ENCODE data around the gene OSMR.

OSMR gene

GRCh38 chr5:38968665-38969064 lies 122.9 kb downstream of the OSMR start:
- TF ChIP-seq EZH2phosphoT487 (IDR thresholded peaks at IDR 0.05; ENCODE audit: borderline replicate concordance, low read length) (no peak), CTCF (IDR thresholded peaks at IDR 0.05; ENCODE audit: low read depth, low read length, poor library complexity, severe bottlenecking) (no peak)
- H3K4me2 ChIP-seq (ENCODE audit: low read length): no peak overlapping the region
- no peaks in the 10 kb centered on the region for H3K27me3 ChIP-seq (ENCODE audit: control insufficient read depth, low read length)
- no peaks in the 10 kb centered on the region for H3K79me2 ChIP-seq (ENCODE audit: control insufficient read depth, low read length)
- no peak overlapping the region for H3K27ac ChIP-seq (ENCODE audit: low read depth, low read length)
- H3K4me3 ChIP-seq (ENCODE audit: low read length): no peak overlapping the region
- no peaks in the 10 kb centered on the region for H4K20me1 ChIP-seq (ENCODE audit: control insufficient read depth, insufficient read depth, low read depth, low read length)
- no peaks in the 10 kb centered on the region for H3K9me2 ChIP-seq (replicated peaks; ENCODE audit: control insufficient read depth, low read length)
- no peaks in the 10 kb centered on the region for H3K4me1 ChIP-seq (ENCODE audit: control insufficient read depth, low read length)
- no peaks in the 10 kb centered on the region; the same call in 1 of the 2 replicates for H3F3A ChIP-seq (ENCODE audit: control insufficient read depth, insufficient read depth)
- H3K9me3 ChIP-seq (ENCODE audit: control insufficient read depth, insufficient read depth, low read length): no peaks in the 10 kb centered on the region
- peaks cover 26% of the 10 kb centered on the region for H3K36me3 ChIP-seq (ENCODE audit: control insufficient read depth, low read length)

GRCh38 chr5:38978036-38978435 lies 132.2 kb downstream of the OSMR start:
- Histone ChIP-seq H4K20me1 (ENCODE audit: control insufficient read depth, insufficient read depth, low read depth, low read length) (no peaks in the 10 kb centered on the region), H3K4me2 (ENCODE audit: low read length) (no peak overlapping the region), H3K4me1 (ENCODE audit: control insufficient read depth, low read length) (peaks cover 6% of the 10 kb centered on the region), H3K4me3 (ENCODE audit: low read length) (no peak overlapping the region), H3K36me3 (ENCODE audit: control insufficient read depth, low read length) (peaks cover 14% of the 10 kb centered on the region), H3F3A (ENCODE audit: control insufficient read depth, insufficient read depth) (no peaks in the 10 kb centered on the region), H3K27ac (ENCODE audit: low read depth, low read length) (no peak overlapping the region), H3K9me3 (ENCODE audit: control insufficient read depth, insufficient read depth, low read length) (no peaks in the 10 kb centered on the region), H3K27me3 (ENCODE audit: control insufficient read depth, low read length) (no peaks in the 10 kb centered on the region), H3K79me2 (ENCODE audit: control insufficient read depth, low read length) (no peaks in the 10 kb centered on the region), H3K9me2 (replicated peaks; ENCODE audit: control insufficient read depth, low read length) (no peaks in the 10 kb centered on the region)
- TF ChIP-seq EZH2phosphoT487 (IDR thresholded peaks at IDR 0.05; ENCODE audit: borderline replicate concordance, low read length): no peak
- TF ChIP-seq CTCF (IDR thresholded peaks at IDR 0.05; ENCODE audit: low read depth, low read length, poor library complexity, severe bottlenecking): no peak

GRCh38 chr5:38979535-38979934 lies 133.7 kb downstream of the OSMR start:
- Histone ChIP-seq H3K79me2 (ENCODE audit: control insufficient read depth, low read length) (no peaks in the 10 kb centered on the region), H3K27ac (ENCODE audit: low read depth, low read length) (no peak overlapping the region), H3K4me3 (ENCODE audit: low read length) (no peak overlapping the region), H3K9me2 (replicated peaks; ENCODE audit: control insufficient read depth, low read length) (no peaks in the 10 kb centered on the region), H3K9me3 (ENCODE audit: control insufficient read depth, insufficient read depth, low read length) (no peaks in the 10 kb centered on the region), H3K4me1 (ENCODE audit: control insufficient read depth, low read length) (peaks cover 6% of the 10 kb centered on the region), H3F3A (ENCODE audit: control insufficient read depth, insufficient read depth) (no peaks in the 10 kb centered on the region), H3K4me2 (ENCODE audit: low read length) (no peak overlapping the region), H4K20me1 (ENCODE audit: control insufficient read depth, insufficient read depth, low read depth, low read length) (no peaks in the 10 kb centered on the region), H3K36me3 (ENCODE audit: control insufficient read depth, low read length) (peaks cover 12% of the 10 kb centered on the region), H3K27me3 (ENCODE audit: control insufficient read depth, low read length) (no peaks in the 10 kb centered on the region)
- TF ChIP-seq CTCF (IDR thresholded peaks at IDR 0.05; ENCODE audit: low read depth, low read length, poor library complexity, severe bottlenecking) (no peak), EZH2phosphoT487 (IDR thresholded peaks at IDR 0.05; ENCODE audit: borderline replicate concordance, low read length) (no peak)
